ENCODE measurements around the gene ANKRD23.

ANKRD23 gene

DNA sequence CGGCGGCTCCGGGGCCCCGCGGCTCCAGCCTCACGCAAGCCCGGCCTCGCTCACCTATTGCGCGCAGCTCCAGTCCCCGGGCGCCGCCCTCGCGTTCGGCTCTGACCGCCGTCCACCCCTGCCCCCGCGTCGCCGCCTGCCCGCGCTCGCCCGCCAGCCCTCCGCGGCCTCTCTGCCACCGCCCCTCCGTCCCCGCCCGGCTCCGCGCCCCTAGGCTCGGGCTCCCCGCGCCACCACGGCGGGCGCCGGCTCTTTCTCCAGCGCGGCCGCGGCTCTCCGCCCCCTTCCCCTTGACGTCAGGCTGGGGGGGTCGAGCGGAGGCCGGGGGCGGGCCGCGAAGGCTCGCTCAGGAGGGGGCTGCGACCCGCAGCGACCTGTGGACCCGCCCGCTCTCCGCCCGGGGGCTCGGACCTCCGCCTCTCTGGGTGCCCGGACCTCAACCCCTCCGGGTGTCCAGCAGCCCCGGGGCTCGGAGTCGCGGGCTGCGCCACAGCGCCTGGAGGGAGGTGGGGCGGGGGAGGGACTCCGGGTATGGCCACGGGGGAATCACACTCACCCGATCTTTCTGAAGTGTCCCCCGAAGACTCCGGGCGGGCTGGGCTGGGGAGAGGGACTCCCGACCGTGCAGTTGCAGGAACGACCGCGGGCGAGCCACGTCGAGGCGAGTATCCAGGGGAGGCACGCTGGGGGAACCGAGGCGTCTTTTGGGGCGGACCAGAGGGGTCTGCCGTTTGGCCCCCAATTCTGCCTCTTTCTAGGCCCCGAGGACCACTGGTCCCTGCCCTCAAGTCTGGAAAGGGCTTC lies 26.2 kb upstream of the ANKRD23 start, which contains the start of gene SEMA4C:
SEMA4C (minus strand) TSS at position 259 of the 804 bp plus-strand sequence. CDS start 2,194 bp downstream, outside the sequence.
- Histone ChIP-seq H3K9me3 (no peaks in the 10 kb centered on the region), H3K4me1 (ENCODE audit: control insufficient read depth in 1 of 2, insufficient read depth in 1 of 2, low read depth in 1 of 2, low read length in 1 of 2) (peaks cover 43 to 45% of the 10 kb centered on the region in 2 experiments), H3K36me3 (no peaks in the 10 kb centered on the region), H3K27ac (no peak within 1 kb of the TSS), H3K27me3 (peaks cover 100% of the 10 kb centered on the region), H3K4me3 (ENCODE audit: low read depth in 1 of 2, low read length in 1 of 2) (peak within 1 kb of the TSS; percentile 63)
- TF ChIP-seq, protein P1, sequence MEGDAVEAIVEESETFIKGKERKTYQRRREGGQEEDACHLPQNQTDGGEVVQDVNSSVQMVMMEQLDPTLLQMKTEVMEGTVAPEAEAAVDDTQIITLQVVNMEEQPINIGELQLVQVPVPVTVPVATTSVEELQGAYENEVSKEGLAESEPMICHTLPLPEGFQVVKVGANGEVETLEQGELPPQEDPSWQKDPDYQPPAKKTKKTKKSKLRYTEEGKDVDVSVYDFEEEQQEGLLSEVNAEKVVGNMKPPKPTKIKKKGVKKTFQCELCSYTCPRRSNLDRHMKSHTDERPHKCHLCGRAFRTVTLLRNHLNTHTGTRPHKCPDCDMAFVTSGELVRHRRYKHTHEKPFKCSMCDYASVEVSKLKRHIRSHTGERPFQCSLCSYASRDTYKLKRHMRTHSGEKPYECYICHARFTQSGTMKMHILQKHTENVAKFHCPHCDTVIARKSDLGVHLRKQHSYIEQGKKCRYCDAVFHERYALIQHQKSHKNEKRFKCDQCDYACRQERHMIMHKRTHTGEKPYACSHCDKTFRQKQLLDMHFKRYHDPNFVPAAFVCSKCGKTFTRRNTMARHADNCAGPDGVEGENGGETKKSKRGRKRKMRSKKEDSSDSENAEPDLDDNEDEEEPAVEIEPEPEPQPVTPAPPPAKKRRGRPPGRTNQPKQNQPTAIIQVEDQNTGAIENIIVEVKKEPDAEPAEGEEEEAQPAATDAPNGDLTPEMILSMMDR (IDR thresholded peaks at IDR 0.05) = no peak

DNA sequence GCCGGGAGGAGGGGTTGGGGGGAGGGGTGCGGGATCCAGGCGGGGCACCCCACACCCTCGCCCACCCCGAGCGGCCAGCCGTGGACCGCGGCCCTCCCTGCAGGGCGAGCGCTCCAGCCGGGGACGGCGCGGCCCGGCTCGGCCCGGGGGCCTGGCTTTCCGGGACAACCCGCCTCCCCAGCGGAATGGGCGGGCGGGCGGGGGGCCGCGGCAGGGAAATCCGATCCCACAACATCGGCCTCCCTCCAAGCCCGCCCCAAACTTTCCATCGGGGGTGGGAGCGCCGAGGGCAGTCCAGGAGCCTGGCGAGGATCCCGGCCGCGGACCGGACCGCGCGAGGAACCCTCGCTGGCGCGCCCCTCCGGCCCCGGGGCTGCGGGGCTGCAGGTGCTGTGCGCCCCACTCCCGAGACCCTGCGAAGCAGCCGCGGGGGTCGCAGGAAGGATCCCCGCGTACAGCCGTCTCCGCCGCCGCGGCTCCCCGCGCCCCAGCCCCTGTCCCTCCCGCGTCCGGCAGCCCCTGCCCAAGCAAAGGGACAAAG lies 25.5 kb upstream of the ANKRD23 start:
- Histone ChIP-seq H3K36me3 (no peaks in the 10 kb centered on the region), H3K4me1 (ENCODE audit: control insufficient read depth in 1 of 2, insufficient read depth in 1 of 2, low read depth in 1 of 2, low read length in 1 of 2) (peaks cover 45 to 50% of the 10 kb centered on the region in 2 experiments), H3K27ac (no peak overlapping the region), H3K27me3 (peaks cover 100% of the 10 kb centered on the region), H3K4me3 (ENCODE audit: low read depth in 1 of 2, low read length in 1 of 2) (peak overlapping the region; percentile 63), H3K9me3 (no peaks in the 10 kb centered on the region)
- TF ChIP-seq, protein P1 (IDR thresholded peaks at IDR 0.05) = no peak

DNA sequence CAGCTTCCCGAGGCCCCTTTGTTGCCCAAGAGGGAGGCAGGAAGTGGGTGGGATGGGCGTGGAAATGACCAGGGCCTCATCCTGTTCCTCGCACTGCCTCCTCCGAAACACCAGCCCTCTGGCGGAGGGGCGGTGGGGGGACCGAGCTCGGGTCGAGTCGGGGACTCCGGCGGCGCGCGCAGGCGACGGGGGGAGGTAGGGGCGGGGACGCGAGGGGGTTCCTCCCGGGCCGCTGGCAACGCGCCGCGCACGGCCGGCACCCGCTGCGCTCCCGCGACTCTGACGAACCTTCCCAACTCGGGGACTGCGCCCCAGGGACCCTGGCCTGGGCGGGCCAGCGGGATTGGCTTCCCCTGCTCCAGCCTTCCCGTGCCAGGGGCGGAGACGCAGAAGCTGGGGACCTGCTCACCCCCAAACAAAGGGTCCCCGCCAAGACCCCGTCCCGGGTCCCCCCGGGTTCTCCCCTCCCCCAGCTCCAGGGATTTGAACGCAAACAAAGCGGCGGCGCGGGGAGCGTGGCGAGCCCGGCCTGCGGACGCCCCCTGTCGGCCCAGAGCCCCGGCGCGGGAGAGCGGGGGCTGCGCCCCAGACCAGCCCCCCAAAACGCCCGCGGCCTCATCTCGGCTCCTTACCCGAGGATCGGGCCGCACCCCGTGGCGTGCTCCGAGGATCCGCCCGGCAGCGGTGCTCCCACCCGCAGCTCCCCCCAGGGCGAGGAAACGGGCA lies 24.9 kb upstream of the ANKRD23 start:
- peaks cover 45 to 55% of the 10 kb centered on the region in 2 experiments for H3K4me1 ChIP-seq (ENCODE audit: control insufficient read depth in 1 of 2, insufficient read depth in 1 of 2, low read depth in 1 of 2, low read length in 1 of 2)
- peaks cover 100% of the 10 kb centered on the region for H3K27me3 ChIP-seq
- TF ChIP-seq, protein P1 (IDR thresholded peaks at IDR 0.05) = no peak
- H3K4me3 ChIP-seq (ENCODE audit: low read depth in 1 of 2, low read length in 1 of 2) = peak overlapping the region; percentile 63
- H3K36me3 ChIP-seq = no peaks in the 10 kb centered on the region
- H3K27ac ChIP-seq = no peak overlapping the region
- H3K9me3 ChIP-seq = no peaks in the 10 kb centered on the region

DNA sequence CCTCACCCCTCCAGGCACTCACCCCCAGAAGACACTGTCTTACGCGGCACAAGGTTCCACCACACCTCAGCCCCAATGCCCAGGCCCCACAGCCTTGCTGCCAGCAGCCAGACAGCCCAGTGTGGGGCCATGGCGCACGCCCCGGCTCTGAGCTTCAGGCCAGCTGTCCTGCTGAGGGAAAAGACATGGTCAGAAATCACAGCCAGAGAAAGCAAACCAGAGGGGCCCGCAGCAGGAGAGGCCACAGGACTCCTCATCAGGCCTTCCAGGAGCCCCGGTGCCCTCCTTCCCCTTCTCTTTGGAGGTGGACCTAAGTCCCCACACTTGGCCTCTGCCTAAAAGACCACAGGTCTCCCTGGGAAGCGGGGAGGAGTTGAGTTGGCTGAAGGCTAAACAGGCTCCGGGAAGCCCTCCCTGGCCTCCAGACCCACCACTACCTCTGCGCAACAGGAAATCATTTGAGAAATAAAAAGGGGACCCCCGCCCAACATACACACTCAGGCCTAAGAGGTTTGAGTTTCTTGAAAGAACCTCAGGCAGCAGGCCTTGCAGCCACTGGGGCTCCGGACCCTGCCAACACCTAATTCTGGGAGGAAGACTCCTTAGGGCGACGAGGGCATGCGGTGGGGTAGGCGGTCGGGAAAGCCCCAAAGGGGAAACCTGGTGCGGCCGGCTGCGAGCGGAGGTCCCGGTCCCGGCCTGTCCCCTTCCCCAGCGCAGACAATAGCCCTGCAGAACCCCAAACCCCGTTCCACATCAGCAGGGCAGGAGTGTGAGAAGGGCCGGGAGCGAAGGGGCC lies 24.1 kb upstream of the ANKRD23 start:
- no peaks in the 10 kb centered on the region for H3K36me3 ChIP-seq
- TF ChIP-seq, protein P1 (IDR thresholded peaks at IDR 0.05) = no peak
- peaks cover 52 to 62% of the 10 kb centered on the region in 2 experiments for H3K4me1 ChIP-seq (ENCODE audit: control insufficient read depth in 1 of 2, insufficient read depth in 1 of 2, low read depth in 1 of 2, low read length in 1 of 2)
- peak overlapping the region; percentile 63 for H3K4me3 ChIP-seq (ENCODE audit: low read depth in 1 of 2, low read length in 1 of 2)
- peaks cover 100% of the 10 kb centered on the region for H3K27me3 ChIP-seq
- no peaks in the 10 kb centered on the region for H3K9me3 ChIP-seq
- H3K27ac ChIP-seq = no peak overlapping the region
